H9 (cell line): ENCODE data around the gene UBASH3A. TPM values are rescaled to one million over a fixed set of nuclear protein-coding genes. Genes with fewer than 3 reads are reported as not detected.

ENCODE experiments used
- DNase-seq: peaks from one replicate; pipeline ENCODE4 v3.0.0-alpha.2; 2017
- H2AFZ ChIP-seq: one replicate; pipeline ENCODE4 v1.6.1; 2013; ENCODE audit warnings: mild to moderate bottlenecking, low read length, control low read depth, moderate library complexity
- H2AK5ac ChIP-seq: 2 replicates; pipeline ENCODE4 v1.6.1; 2013; ENCODE audit warnings: low read length, control low read depth, mixed read lengths; ENCODE audit not compliant: insufficient read length
- H2BK120ac ChIP-seq: one replicate; pipeline ENCODE4 v1.6.1; 2013; ENCODE audit warnings: low read depth, mild to moderate bottlenecking, low read length, control low read depth, inconsistent platforms; ENCODE audit not compliant: poor library complexity, severe bottlenecking
- H2BK12ac ChIP-seq: 2 replicates; pipeline ENCODE4 v1.6.1; 2013; ENCODE audit warnings: low read length, control low read depth, mixed read lengths, low read depth; ENCODE audit not compliant: insufficient read length
- H2BK15ac ChIP-seq: 2 replicates; pipeline ENCODE4 v1.6.1; 2013; ENCODE audit warnings: low read depth, low read length, control low read depth
- H2BK20ac ChIP-seq: one replicate; pipeline ENCODE4 v1.6.1; 2013; ENCODE audit warnings: low read depth, mild to moderate bottlenecking, low read length, control low read depth, inconsistent platforms; ENCODE audit not compliant: poor library complexity, severe bottlenecking
- H2BK5ac ChIP-seq: 2 replicates; pipeline ENCODE4 v1.6.1; 2013; ENCODE audit warnings: low read length, control low read depth, mixed read lengths; ENCODE audit not compliant: insufficient read length
- H3K14ac ChIP-seq: 2 replicates; pipeline ENCODE4 v1.6.1; 2013; ENCODE audit warnings: low read length, control low read depth; ENCODE audit not compliant: insufficient read depth
- H3K18ac ChIP-seq: 2 replicates; pipeline ENCODE4 v1.6.1; 2013; ENCODE audit warnings: low read depth, mild to moderate bottlenecking, mixed read lengths, low read length, control low read depth; ENCODE audit not compliant: insufficient read length
- H3K23ac ChIP-seq: 2 replicates; pipeline ENCODE4 v1.6.1; 2013; ENCODE audit warnings: low read length, control low read depth, mixed read lengths, low read depth; ENCODE audit not compliant: insufficient read length
- H3K23me2 ChIP-seq: 2 replicates; pipeline ENCODE4 v1.6.1; 2013; ENCODE audit warnings: low read depth, mild to moderate bottlenecking, mixed read lengths, low read length, control low read depth; ENCODE audit not compliant: insufficient read length, poor library complexity, severe bottlenecking
- H3K27ac ChIP-seq: 2 replicates; pipeline ENCODE4 v1.5.1; 2013; ENCODE audit warnings: low read length, control low read depth, mixed read lengths, low read depth; ENCODE audit not compliant: insufficient read length
- H3K27me3 ChIP-seq: 2 replicates; pipeline ENCODE4 v1.6.1; 2013; ENCODE audit warnings: low read length, control low read depth, inconsistent platforms; ENCODE audit not compliant: insufficient read depth
- H3K4ac ChIP-seq: 2 replicates; pipeline ENCODE4 v1.6.1; 2013; ENCODE audit warnings: low read depth, mild to moderate bottlenecking, control low read depth, inconsistent platforms, low read length, moderate library complexity
- H3K4me1 ChIP-seq: 2 replicates; pipeline ENCODE4 v1.6.1; 2013; ENCODE audit warnings: low read length, control low read depth, inconsistent platforms; ENCODE audit not compliant: insufficient read depth
- H3K4me2 ChIP-seq: 2 replicates; pipeline ENCODE4 v1.6.1; 2013; ENCODE audit warnings: low read length, control low read depth, mixed read lengths; ENCODE audit not compliant: insufficient read length, insufficient read depth
- H3K56ac ChIP-seq: 2 replicates; pipeline ENCODE4 v1.6.1; 2013; ENCODE audit warnings: low read depth, mild to moderate bottlenecking, mixed read lengths, low read length, control low read depth; ENCODE audit not compliant: insufficient read length
- H3K79me1 ChIP-seq: 2 replicates; pipeline ENCODE4 v1.6.1; 2013; ENCODE audit warnings: low read depth, mild to moderate bottlenecking, moderate library complexity, low read length, control low read depth, inconsistent platforms; ENCODE audit not compliant: insufficient read depth, poor library complexity, severe bottlenecking
- H3K79me2 ChIP-seq: 2 replicates; pipeline ENCODE4 v1.6.1; 2013; ENCODE audit warnings: low read length, control low read depth, inconsistent platforms; ENCODE audit not compliant: insufficient read depth
- H3K9ac ChIP-seq: 2 replicates; pipeline ENCODE4 v1.6.1; 2013; ENCODE audit warnings: low read length, control low read depth, mixed read lengths; ENCODE audit not compliant: insufficient read length; ENCODE audit errors: extremely low read depth
- H3K9me3 ChIP-seq: one replicate; pipeline ENCODE4 v1.6.1; 2013; ENCODE audit warnings: low read depth, low read length, inconsistent platforms; ENCODE audit not compliant: control insufficient read depth
- H3T11ph ChIP-seq: one replicate; pipeline ENCODE4 v1.6.1; 2013; ENCODE audit warnings: mild to moderate bottlenecking, low read length, control low read depth, inconsistent platforms
- H4K20me1 ChIP-seq: one replicate; pipeline ENCODE4 v1.6.1; 2013; ENCODE audit not compliant: control insufficient read depth, insufficient read length, insufficient read depth
- H4K5ac ChIP-seq: 2 replicates; pipeline ENCODE4 v1.6.1; 2013; ENCODE audit warnings: low read depth, mild to moderate bottlenecking, mixed read lengths, low read length, control low read depth; ENCODE audit not compliant: insufficient read length
- H4K8ac ChIP-seq: replicated peaks from 2 replicates; pipeline ENCODE4 v1.6.1; 2013; ENCODE audit warnings: low read length, control low read depth, mixed read lengths, low read depth; ENCODE audit not compliant: insufficient read length
- H4K91ac ChIP-seq: 2 replicates; pipeline ENCODE4 v1.6.1; 2013; ENCODE audit warnings: low read depth, mild to moderate bottlenecking, moderate library complexity, mixed read lengths, low read length, control low read depth; ENCODE audit not compliant: insufficient read length
- H3K27ac Mint-ChIP-seq, 3 experiments: 2 replicates in 2 of 3; 3 replicates in 1 of 3; pipeline ENCODE4 v1.8.0; 2020 to 2021; ENCODE audit warnings: mixed read lengths in 3 of 3, mild to moderate bottlenecking in 1 of 3, moderate library complexity in 1 of 3
- H3K27me3 Mint-ChIP-seq: 2 replicates; pipeline ENCODE4 v1.8.0; 2021; ENCODE audit warnings: low read depth, mild to moderate bottlenecking, moderate library complexity, mixed read lengths
- H3K36me3 Mint-ChIP-seq, 3 experiments: 2 replicates in 2 of 3; 3 replicates in 1 of 3; pipeline ENCODE4 v1.8.0; 2020 to 2021; ENCODE audit warnings: low read depth in 3 of 3, mixed read lengths in 3 of 3; ENCODE audit not compliant: insufficient read depth in 1 of 3
- H3K4me1 Mint-ChIP-seq, 2 experiments: 2 replicates each; pipeline ENCODE4 v1.8.0; 2020; ENCODE audit warnings: mixed read lengths in 2 of 2
- H3K4me3 Mint-ChIP-seq, 2 experiments: 2 replicates in 1 of 2; 3 replicates in 1 of 2; pipeline ENCODE4 v1.8.0; 2020 to 2021; ENCODE audit warnings: mild to moderate bottlenecking in 2 of 2, mixed read lengths in 2 of 2, moderate library complexity in 1 of 2
- H3K9me3 Mint-ChIP-seq, 2 experiments: 2 replicates in 1 of 2; 3 replicates in 1 of 2; pipeline ENCODE4 v1.8.0; 2020; ENCODE audit warnings: mild to moderate bottlenecking in 2 of 2, mixed read lengths in 2 of 2, moderate library complexity in 1 of 2
- WGBS: extraction: QIAGEN DNeasy Blood & Tissue Kit; methylation state at CpG from one replicate; pipeline ENCODE4 v1.1.7; 2013; ENCODE audit warnings: missing lambda C conversion rate, low lambda C conversion rate, mixed read lengths; ENCODE audit not compliant: insufficient read length; ENCODE audit errors: extremely low coverage; 5-methylcytosine and 5-hydroxymethylcytosine counted together
- total RNA-seq: library from RNA; stranded (reverse); gene quantifications from 2 replicates; pipeline ENCODE4 v1.2.1, GENCODE V29; 2021
- TF ChIP-seq, protein P1 (sequence below): fragments of 200-600 bp; sonication (generic); conservative IDR thresholded peaks from 3 replicates; pipeline ENCODE4 v1.8.0; 2021; ENCODE audit warnings: antibody characterized with exemption, mild to moderate bottlenecking

Gene UBASH3A
- total RNA-seq, 1 experiment from 2014 or later = not detected

DNA sequence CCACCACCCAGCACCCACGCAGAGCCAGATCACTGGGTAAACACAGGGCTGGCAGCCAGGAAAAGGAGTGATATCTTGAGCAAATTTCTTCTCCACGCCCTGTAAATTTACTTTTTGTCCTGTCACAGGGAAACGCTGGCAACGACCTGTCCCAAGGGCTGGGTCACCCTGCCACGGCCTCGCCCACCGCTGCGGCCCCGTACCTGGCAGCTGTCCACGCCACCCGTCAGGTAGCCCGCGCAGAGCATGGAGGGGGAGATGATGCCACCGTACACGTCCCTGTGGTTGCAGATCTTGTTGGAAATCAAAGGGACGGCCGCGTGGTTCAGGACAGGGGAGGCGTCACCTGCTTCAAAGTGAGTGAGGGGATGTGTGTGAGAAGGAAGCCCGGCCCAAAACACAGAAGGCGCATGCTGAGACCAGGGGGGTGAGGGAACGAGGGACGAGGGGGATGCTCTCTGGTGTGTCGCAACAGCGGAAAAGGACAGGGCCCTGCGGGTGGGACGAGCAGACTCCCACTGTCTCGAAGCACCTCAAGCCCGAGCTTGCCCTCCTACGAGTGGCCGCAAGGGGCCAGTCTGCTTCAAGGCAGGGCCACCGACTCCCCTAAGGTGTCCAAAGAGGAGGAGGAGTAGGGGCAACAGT, 27.2 kb upstream of the UBASH3A start:
- H3K36me3 Mint-ChIP-seq = no peaks in the 10 kb centered on the region
- Histone ChIP-seq H3K4ac (no peak overlapping the region), H2AK5ac (no peak overlapping the region)

More for the DNA sequence above, 27.2 kb upstream of the UBASH3A start:
- Histone ChIP-seq H3K14ac (no peak overlapping the region), H4K5ac (no peak overlapping the region), H2BK12ac (no peak overlapping the region), H3K27me3 (no peaks in the 10 kb centered on the region), H3K27ac (no peak overlapping the region), H3K9ac (no peak overlapping the region), H3K4me2 (no peak overlapping the region), H3K23me2 (no peaks in the 10 kb centered on the region), H4K91ac (no peak overlapping the region), H3K18ac (no peak overlapping the region), H2AFZ (no peak overlapping the region), H3K56ac (no peak overlapping the region), H2BK120ac (no peak overlapping the region), H3K9me3 (no peaks in the 10 kb centered on the region), H2BK20ac (no peak overlapping the region), H4K8ac (no peak overlapping the region), H4K20me1 (no peaks in the 10 kb centered on the region), H3K79me1 (no peaks in the 10 kb centered on the region), H3K23ac (no peak overlapping the region), H2BK15ac (no peak overlapping the region), H3T11ph (no peak overlapping the region), H2BK5ac (no peak overlapping the region), H3K4me1 (no peaks in the 10 kb centered on the region), H3K79me2 (no peaks in the 10 kb centered on the region)
- Mint-ChIP-seq H3K4me1 (peaks cover 6 to 11% of the 10 kb centered on the region in 2 experiments), H3K9me3 (peaks cover under 1% of the 10 kb centered on the region in 2 experiments; a peak in 4 of 5 replicates), H3K4me3 (no peak overlapping the region), H3K27ac (0 out of 7 replicates have a peak overlapping the region, but pooled peaks of 1 of the 3 experiments have one; percentile 44), H3K27me3 (peaks cover 24% of the 10 kb centered on the region)
- TF ChIP-seq, protein P1, sequence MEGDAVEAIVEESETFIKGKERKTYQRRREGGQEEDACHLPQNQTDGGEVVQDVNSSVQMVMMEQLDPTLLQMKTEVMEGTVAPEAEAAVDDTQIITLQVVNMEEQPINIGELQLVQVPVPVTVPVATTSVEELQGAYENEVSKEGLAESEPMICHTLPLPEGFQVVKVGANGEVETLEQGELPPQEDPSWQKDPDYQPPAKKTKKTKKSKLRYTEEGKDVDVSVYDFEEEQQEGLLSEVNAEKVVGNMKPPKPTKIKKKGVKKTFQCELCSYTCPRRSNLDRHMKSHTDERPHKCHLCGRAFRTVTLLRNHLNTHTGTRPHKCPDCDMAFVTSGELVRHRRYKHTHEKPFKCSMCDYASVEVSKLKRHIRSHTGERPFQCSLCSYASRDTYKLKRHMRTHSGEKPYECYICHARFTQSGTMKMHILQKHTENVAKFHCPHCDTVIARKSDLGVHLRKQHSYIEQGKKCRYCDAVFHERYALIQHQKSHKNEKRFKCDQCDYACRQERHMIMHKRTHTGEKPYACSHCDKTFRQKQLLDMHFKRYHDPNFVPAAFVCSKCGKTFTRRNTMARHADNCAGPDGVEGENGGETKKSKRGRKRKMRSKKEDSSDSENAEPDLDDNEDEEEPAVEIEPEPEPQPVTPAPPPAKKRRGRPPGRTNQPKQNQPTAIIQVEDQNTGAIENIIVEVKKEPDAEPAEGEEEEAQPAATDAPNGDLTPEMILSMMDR = peak; percentile 34; the same call in 2 of the 3 replicates
- peak; percentile 53 for DNase-seq
- no CpG with 5 or more reads among the region's 32 CpGs for whole genome bisulfite sequencing
